GM19463 (cell line): Measurements from ENCODE around the gene KIRREL1.
A peak's percentile ranks its signal among the peaks of the same experiment; 100 is the strongest.
"Not testable (repeated sequence)": the region's sequence is repeated elsewhere in the genome, so short reads cannot be mapped to it uniquely, and the experiment has no call there.

Experiments
- ATAC-seq: cut with Tn5 transposase; IDR thresholded peaks from one replicate; pipeline ENCODE4 v1.9.1; 2021; ENCODE audit warnings: mild to moderate bottlenecking, moderate library complexity; ENCODE audit not compliant: unreplicated experiment

KIRREL1 gene

DNA sequence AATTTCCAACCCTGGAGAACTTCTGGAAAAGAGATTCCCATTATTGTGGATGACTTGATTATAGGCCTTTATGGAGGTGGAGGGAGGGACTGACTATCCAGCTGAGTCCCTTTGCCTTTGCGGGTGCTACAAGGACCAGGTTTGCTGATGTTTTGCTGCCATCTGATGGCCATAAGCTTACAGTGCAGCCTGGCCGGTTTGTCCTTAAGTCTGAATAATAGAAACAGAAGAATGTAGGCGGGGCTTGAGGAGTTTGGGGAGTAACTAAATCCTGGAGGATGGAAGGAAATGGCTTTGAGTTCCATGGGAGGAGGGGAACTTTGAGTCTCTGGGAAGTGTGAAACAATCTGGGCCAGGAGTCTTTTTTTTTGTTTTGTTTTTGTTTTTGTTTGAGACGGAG, 131.6 kb downstream of the KIRREL1 start:
- peak; percentile 72 for ATAC-seq

DNA sequence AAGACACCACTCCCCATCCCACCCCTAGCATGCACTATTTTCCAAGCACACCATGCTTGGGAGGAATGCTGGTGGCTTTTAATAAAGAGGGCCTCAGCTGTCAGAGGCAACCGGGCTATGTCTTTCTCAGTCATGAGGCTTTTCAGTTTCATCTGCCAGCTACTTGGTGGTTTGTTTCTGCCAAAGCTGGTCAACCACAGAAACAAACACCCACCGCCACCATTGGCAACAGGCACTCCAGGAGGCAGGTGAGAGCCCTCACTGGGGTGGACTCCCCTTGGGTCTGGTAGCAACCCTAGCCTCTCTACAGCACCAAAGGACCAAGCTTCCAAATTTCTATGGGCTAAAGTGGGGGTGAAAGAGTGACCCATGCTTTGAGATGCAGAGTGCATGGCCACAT, 133.0 kb downstream of the KIRREL1 start:
- peak; percentile 82 for ATAC-seq

DNA sequence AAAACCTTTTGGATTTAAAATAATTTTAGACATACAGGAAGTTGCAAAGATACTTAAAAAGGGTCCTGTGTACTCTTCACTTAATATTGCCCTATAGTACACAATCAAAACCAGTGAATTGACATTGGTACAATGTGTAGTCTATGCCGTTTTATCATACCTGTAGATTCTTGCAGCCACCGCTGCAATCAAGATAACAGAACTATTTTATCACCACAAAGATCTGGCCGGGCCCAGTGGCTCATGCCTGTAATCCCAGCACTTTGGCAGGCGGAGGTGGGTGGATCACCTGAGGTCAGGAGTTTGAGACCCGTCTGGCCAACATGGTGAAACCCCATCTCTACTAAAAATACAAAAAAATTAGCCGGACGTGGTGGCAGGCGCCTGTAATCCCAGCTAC, 135.1 kb downstream of the KIRREL1 start:
- not testable (repeated sequence) for ATAC-seq

DNA sequence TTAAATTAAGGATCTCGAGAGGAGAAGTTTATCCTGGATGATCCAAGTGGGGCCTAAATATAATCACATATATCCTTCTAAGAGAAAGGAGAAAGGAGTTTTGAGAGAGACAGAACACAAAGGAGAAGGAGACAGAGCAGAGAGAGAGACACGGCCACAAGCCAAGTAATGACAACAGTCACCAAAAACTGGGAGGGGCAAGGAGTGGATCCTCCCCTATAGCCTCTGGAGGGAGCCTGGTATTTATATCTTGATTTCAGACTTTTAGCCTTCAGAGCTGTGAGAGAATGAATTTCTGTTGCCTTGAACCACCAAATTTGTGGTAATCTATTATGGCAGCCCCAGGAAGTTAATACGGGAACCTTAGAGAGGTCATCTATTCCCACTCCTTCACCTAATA, 137.8 kb downstream of the KIRREL1 start:
- no peak for ATAC-seq

DNA sequence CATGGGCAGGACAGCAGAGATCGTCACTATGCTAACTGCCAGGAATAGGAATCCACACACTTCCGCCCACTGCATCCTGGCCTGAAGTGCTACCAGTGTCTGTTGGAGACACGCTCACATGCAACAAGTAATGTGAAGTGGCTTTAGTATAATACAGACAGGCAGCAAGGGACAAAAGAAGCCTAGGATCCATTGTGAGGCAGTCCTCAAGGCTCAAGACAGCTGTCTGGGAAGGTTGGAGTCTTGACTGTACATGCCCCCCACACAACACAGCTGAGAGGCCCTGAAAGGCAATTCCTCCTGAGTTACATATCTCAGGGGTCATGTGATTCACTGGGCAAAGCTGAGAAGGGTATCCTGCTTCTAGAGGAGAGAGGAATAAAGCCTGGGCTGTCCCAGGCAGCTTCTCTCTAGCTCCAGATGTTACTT, 147.3 kb downstream of the KIRREL1 start:
- ATAC-seq = no peak

DNA sequence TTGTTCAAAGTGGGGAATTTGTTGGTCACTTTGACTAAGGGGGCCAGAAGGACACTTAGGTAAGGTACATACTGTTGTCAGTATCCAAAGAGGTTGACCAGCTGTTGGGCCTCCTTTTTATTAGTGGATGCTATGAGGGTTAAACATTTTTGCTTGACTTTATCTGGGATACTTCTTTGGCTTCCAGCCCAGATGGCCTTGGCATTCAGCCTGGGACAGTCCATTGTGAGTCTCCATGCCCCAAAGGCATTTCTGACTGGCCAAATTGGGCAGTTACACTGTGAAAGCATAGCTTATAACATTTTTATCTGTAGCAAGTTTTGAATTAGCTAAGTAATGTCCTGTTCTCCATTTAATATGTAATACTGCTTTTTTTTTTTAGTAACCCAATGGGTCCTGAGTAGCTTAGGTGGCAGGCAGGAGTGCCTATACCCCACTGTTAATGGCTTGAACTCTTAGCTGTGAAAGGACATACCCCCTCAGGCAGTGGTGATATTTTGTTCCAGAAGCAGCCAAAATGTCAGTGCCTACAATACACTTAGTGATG, 151.8 kb downstream of the KIRREL1 start:
- no peak for ATAC-seq

DNA sequence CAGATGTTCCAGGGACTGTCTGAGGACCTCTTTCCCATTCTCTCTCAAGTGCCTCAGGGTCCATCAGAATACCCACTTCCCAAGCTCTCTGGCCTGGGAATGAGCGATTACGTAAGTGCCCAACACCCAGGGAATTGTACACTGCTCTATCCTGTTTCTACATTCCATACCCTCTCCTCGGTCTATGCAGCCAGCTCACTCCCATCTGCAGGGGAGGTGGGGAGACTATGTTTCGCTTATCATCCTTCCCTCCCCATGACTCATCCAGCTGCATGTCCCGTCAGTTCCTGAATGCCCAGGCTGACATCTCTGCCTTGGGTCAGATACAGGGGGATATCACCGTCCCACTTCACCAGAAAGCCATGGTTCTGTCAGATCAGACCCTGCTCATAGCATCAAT, 152.7 kb downstream of the KIRREL1 start:
- ATAC-seq = no peak

DNA sequence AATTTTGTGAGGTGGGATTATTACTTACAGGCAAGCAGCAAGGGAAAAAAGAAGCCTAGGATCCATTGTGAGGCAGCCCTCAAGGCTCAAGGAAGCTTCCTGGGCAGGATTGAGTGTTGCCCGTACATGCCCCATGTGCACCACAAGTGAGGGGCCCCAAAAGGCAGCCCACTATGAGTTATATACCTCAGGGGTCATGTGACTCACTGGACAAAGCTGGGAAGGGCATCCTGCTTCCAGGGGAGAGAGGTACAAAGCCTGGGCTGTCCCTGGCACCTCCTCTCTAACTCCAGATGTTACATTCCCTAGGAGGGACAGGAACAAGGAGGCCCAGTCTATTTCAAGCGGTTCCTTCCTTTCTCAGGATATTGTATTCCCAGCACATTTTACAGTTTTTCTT, 153.3 kb downstream of the KIRREL1 start:
- no peak for ATAC-seq

DNA sequence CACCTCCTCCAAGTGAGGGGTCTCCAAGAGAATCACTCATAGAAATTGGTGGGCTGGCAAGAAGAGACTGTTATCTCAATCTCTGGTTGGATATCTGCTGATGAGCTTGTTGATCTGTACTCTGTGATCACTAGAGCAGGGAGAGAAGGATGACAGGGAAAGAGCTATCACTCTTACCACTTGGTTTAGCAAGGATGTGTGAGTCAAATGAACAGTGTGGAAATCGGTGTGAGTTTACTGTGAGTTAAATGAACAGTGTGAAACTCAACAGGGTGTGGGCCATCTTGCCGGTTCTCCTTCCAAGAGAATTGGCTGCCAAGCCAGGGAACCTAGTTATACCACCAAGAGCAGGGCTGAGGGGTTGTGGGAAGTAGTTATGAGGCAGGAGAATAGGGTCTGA, 154.0 kb downstream of the KIRREL1 start:
- no peak for ATAC-seq

DNA sequence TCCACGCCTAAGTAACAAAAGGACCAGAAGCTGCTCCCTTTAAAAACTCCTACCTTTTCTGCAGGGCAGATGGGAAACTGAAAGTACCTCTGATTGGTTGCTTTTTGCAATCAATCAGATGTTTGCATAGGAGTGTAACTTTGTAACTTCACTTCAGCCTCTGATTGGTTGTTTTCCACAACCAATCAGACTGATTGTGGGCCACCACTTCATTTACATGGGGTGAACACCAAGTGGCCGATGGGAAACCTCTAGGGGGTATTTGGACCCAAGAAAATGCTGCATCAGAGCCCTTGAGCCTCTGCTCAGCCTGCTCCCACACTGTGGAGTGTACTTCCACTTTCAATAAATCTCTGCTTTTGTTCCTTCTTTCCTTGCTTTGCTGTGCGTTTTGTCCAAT, 154.4 kb downstream of the KIRREL1 start:
- no peak for ATAC-seq

DNA sequence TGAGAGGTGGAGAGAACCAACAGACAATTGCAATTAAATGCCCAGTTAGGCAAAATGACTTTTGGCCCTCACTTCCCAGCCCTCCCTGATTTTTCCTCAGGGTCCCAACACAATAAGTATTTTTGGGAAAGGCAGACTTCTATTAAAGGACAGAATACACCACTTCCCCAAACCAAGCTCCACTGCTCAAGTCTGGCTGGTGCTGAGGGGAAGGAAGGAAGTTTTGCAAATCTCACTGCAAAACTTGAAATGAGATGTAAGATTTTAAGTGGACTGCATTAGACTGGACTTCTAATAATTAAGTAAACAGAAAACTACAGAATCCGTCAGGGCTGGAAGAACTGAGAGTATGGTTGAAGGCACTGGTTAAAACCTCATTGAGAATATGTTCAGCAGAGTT, 155.0 kb downstream of the KIRREL1 start:
- ATAC-seq = no peak

DNA sequence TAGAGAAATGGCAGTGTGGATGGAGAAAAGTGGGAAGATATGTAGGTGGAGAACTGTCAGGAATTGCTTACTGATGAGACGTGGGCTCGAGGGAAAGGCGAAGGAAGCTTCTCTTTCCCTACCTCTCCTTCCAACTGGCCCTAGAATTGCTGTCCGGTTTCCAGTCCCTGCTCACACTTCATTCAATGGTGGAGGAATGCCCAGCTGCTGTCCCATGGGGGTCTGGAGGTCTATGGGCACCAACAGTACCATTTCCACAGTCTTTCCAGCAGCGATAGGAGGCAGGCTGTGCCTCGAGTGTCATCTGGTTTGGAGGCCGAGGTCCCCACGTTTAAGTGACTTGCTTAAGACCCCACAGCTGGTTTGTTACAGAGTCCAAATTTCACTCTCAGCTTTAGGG, 155.7 kb downstream of the KIRREL1 start:
- ATAC-seq = no peak
